Lung (tissue), 12 donors: ENCODE data around the gene TBX3. TPM values are rescaled to one million over a fixed set of nuclear protein-coding genes. Genes with fewer than 3 reads are reported as not detected.

Experiments
- ATAC-seq: fragments of 200-7000 bp; cut with Tn5 transposase; one replicate; pipeline ENCODE4 v1.9.1; 2020; ENCODE audit warnings: moderate number of reproducible peaks; ENCODE audit not compliant: insufficient read depth, low FRiP score
- DNase-seq, 3 donors: peaks; one replicate each; pipeline ENCODE4 v3.0.0-alpha.2; 2013 to 2017
- H3K27ac ChIP-seq, 2 donors: one replicate each; pipeline ENCODE4 v1.5.1; 2013; ENCODE audit warnings: mild to moderate bottlenecking in 2 of 2, moderate library complexity in 2 of 2, control low read depth in 1 of 2, inconsistent platforms in 1 of 2, low read depth in 1 of 2, low read length in 1 of 2
- H3K27me3 ChIP-seq, 3 donors: one replicate each; pipeline ENCODE4 v1.5.1; 2013; ENCODE audit warnings: low read length in 2 of 3; ENCODE audit not compliant: control insufficient read depth in 3 of 3, insufficient read depth in 3 of 3
- H3K36me3 ChIP-seq, 4 donors: one replicate each; pipeline ENCODE4 v1.5.1; 2013; ENCODE audit warnings: low read length in 4 of 4, mild to moderate bottlenecking in 1 of 4, moderate library complexity in 1 of 4; ENCODE audit not compliant: control insufficient read depth in 4 of 4, insufficient read depth in 4 of 4
- H3K4me1 ChIP-seq, 5 donors: one replicate each; pipeline ENCODE4 v1.5.1; 2013; ENCODE audit warnings: low read length in 5 of 5, mild to moderate bottlenecking in 2 of 5, moderate library complexity in 1 of 5; ENCODE audit not compliant: control insufficient read depth in 5 of 5, insufficient read depth in 5 of 5
- H3K4me3 ChIP-seq: one replicate; pipeline ENCODE4 v1.5.1; 2013; ENCODE audit warnings: mild to moderate bottlenecking, control low read depth, moderate library complexity
- H3K9ac ChIP-seq, 2 donors: one replicate each; pipeline ENCODE4 v1.5.1; 2013; ENCODE audit warnings: low read length in 2 of 2, control low read depth in 1 of 2; ENCODE audit not compliant: insufficient read depth in 1 of 2
- H3K9me3 ChIP-seq, 4 donors: one replicate each; pipeline ENCODE4 v1.5.1; 2013; ENCODE audit warnings: low read length in 3 of 4, mild to moderate bottlenecking in 1 of 4, moderate library complexity in 1 of 4; ENCODE audit not compliant: control insufficient read depth in 4 of 4, insufficient read depth in 3 of 4
- CTCF ChIP-seq: IDR thresholded peaks from 2 replicates; pipeline ENCODE4 v1.5.1; 2012; ENCODE audit warnings: mild to moderate bottlenecking; ENCODE audit errors: control extremely low read depth, extremely low read depth
- WGBS, 2 donors: extraction: QIAGEN DNeasy Blood & Tissue Kit; methylation state at CpG; one replicate each; pipeline ENCODE4 v1.1.7; 2013; 5-methylcytosine and 5-hydroxymethylcytosine counted together
- polyA plus RNA-seq, 2 donors: library from polyadenylated mRNA; stranded (reverse); fragments of 200-250 nt; gene quantifications; one replicate each; pipeline ENCODE4 v1.2.1, GENCODE V29; 2013
- total RNA-seq, 2 donors: library from RNA; depleted of rRNA in 1 of 2; stranded (reverse); fragments of >200 nt in 1 of 2; gene quantifications; one replicate each; pipeline ENCODE4 v1.2.1, GENCODE V29; 2014 to 2021
- donor health status: control.
- donor health status: control.
- donor health status: Bipolar disorder and iron deficiency.
- donor health status: healthy.
- donor health status: DM: yes; HTN: yes; CAD: no.

Gene TBX3
- total and polyA plus RNA-seq, 4 donors: 19.3 to 126 (median 39.6) TPM

DNA sequence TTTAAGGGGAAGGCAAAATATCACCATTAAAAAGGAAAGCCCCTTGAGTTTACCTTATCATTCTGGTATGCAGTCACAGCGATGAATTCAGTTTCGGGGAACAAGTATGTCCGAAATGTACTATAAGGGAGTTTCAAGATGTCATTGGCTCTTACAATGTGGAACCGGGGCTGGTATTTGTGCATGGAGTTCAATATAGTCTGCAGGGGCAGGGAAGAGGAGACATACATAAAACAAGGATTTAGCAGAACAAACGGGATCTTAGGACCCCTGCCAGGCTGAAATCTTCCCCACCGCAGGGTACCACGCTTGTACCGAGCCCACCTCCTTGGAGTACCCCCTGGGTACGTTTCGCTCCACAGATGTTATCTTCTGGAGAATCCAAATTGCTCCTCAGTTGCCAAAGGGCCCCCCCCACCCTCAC, 4.5 kb downstream of the TBX3 start:
- peaks cover 3 to 53% (median 5%) of the 10 kb centered on the region in 5 donors for H3K4me1 ChIP-seq
- peaks cover 0 to 59% (median 10%) of the 10 kb centered on the region in 3 donors for H3K27me3 ChIP-seq
- H3K4me3 ChIP-seq: peak overlapping the region; percentile 61
- DNase-seq (peak in 2 of 3 donors; percentile 69 to 71), ATAC-seq (no peak)
- peak overlapping the region in 1 of 2 donors; percentile 82 for H3K27ac ChIP-seq
- no peak for TF ChIP-seq CTCF
- H3K9me3 ChIP-seq: peaks cover 0 to 4% (median 0%) of the 10 kb centered on the region in 4 donors
- WGBS, 2 donors: 34 to 52% methylated on average over 10 of the region's 10 CpGs
- peak overlapping the region in 1 of 2 donors; percentile 100 for H3K9ac ChIP-seq
- peaks cover 2 to 56% (median 17%) of the 10 kb centered on the region in 4 donors for H3K36me3 ChIP-seq

- peak overlapping the region in 1 of 2 donors; percentile 100 for H3K9ac ChIP-seq
- ATAC-seq: no peak
- H3K4me3 ChIP-seq: peak overlapping the region; percentile 61
- H3K36me3 ChIP-seq: peaks cover 4 to 61% (median 22%) of the 10 kb centered on the region in 4 donors
- peaks cover 0 to 4% (median 0%) of the 10 kb centered on the region in 4 donors for H3K9me3 ChIP-seq
- TF ChIP-seq CTCF: no peak
- peaks cover 3 to 59% (median 7%) of the 10 kb centered on the region in 5 donors for H3K4me1 ChIP-seq
- 45 to 60% methylated on average over 2 of the region's 2 CpGs for WGBS, 2 donors
- DNase-seq: no peak
- peaks cover 0 to 60% (median 10%) of the 10 kb centered on the region in 3 donors for H3K27me3 ChIP-seq
- peak overlapping the region in 1 of 2 donors; percentile 82 for H3K27ac ChIP-seq
Observed at GRCh38 chr12:114678718-114679117, 5.3 kb downstream of the TBX3 start.

- H3K4me1 ChIP-seq: peaks cover 3 to 66% (median 12%) of the 10 kb centered on the region in 5 donors
- no peak for TF ChIP-seq CTCF
- H3K9me3 ChIP-seq: peaks cover 0 to 4% (median 0%) of the 10 kb centered on the region in 4 donors
- DNase-seq (peak in 1 of 3 donors; percentile 45), ATAC-seq (no peak)
- H3K27ac ChIP-seq: no peak overlapping the region
- WGBS, 2 donors: 53 to 58% methylated on average over 2 of the region's 2 CpGs
- H3K36me3 ChIP-seq: peaks cover 4 to 64% (median 24%) of the 10 kb centered on the region in 4 donors
- H3K27me3 ChIP-seq: peaks cover 0 to 64% (median 10%) of the 10 kb centered on the region in 3 donors
- peak overlapping the region in 1 of 2 donors; percentile 100 for H3K9ac ChIP-seq
- H3K4me3 ChIP-seq: no peak overlapping the region
Observed at GRCh38 chr12:114678028-114678427, 5.9 kb downstream of the TBX3 start.
